ENCODE results near the gene ENO2. TPM values are rescaled to one million over a fixed set of nuclear protein-coding genes. Genes with fewer than 3 reads are reported as not detected.

The ENO2 gene
- total RNA-seq, 4 donors from 2014 or later: 13.0 to 25.3 (median 19.8) TPM

GRCh38 chr12:6947615-6948014 lies 33.2 kb downstream of the ENO2 start:
- 85 to 89% methylated on average over 8 of the region's 8 CpGs for WGBS, 2 donors
- TF ChIP-seq POLR2A (IDR thresholded peaks at IDR 0.05): no peak
- no peak for TF ChIP-seq CTCF (IDR thresholded peaks at IDR 0.05)
- no peak overlapping the region for H3K4me3 ChIP-seq (replicated peaks in 1 of 3)
- H3K36me3 ChIP-seq: no peaks in the 10 kb centered on the region
- H3K9me3 ChIP-seq: no peaks in the 10 kb centered on the region
- intact Hi-C loops (cut with DNase I): loop anchor here (2.0 to 5.0 kb wide), 3 partner anchors 15 to 165 kb away; partner anchors contain the start of gene C1R
- peaks cover 19 to 32% of the 10 kb centered on the region in 2 donors for H3K4me1 ChIP-seq
- H3K27ac ChIP-seq: no peak overlapping the region
- no peak for DNase-seq
- no peaks in the 10 kb centered on the region for H3K27me3 ChIP-seq

DNA sequence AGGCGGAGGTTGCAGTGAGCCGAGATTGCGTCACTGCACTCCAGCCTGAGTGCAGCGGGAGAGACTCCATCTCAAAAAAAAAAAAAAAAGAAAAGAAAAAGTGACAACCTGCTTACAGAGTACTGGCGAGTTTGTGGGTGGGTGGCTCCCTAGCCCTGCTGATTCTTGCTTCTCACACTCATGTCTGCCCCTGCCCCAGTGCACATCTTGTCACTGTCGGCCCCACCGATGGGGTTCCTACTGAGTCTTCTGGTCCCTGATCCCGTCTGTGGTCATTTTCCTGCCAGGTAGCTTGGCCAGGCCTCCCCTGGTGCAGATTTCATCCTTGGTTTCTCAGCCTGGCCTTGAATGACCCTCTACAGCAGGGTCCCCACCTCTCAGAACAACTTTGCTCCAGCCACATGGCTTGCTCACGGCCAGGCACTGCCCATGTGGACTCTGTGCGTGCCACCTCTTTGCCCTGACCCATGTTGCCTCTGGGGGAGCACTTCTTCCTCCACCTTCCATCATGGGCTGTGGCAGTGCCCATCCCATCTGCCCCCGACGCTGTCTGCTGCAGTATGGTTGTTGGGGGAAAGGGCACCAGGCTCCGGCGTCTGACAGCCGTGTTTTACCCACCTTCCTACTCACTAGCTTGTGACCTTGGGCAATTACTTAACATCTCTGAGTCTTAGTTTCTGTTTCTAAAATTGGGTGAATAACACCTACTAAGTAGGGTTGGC lies 34.7 kb downstream of the ENO2 start:
- no peak for TF ChIP-seq POLR2A (IDR thresholded peaks at IDR 0.05)
- TF ChIP-seq CTCF (IDR thresholded peaks at IDR 0.05): no peak
- Histone ChIP-seq H3K4me1 (peaks cover 11 to 28% of the 10 kb centered on the region in 2 donors), H3K4me3 (replicated peaks in 1 of 3) (no peak overlapping the region), H3K9me3 (no peaks in the 10 kb centered on the region), H3K27me3 (no peaks in the 10 kb centered on the region), H3K36me3 (no peaks in the 10 kb centered on the region), H3K27ac (no peak overlapping the region)
- no peak for DNase-seq
- WGBS, 2 donors: 88 to 92% methylated on average over 15 of the region's 15 CpGs
- intact Hi-C loops (cut with DNase I): loop anchor here (5.0 kb wide), 2 partner anchors 143 to 163 kb away; partner anchors contain the start of gene C1R

DNA sequence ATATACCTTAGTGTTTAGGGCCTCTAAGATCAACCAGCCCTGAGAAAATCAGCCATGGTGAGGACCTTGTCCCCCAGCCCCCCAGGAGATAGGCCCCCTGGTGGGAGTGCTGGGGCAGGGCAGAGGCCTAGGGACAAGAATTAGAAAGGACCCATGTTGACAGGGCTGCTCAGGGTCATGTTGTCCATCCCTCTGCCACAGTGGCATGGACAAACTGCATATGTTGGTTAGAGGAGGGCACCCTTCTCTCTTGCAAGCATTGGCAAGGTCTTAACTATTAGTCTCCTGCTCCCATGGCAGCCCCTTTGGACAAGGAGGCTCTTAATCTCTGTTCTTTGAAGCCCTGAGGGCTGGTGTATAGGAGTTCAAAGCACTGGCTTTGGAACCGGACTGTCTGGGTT lies 36.0 kb downstream of the ENO2 start:
- 89 to 100% methylated on average over 1 of the region's 1 CpG for WGBS, 2 donors
- no peaks in the 10 kb centered on the region for H3K36me3 ChIP-seq
- H3K4me3 ChIP-seq (replicated peaks in 1 of 3): no peak overlapping the region
- peaks cover 7 to 21% of the 10 kb centered on the region in 2 donors for H3K4me1 ChIP-seq
- no peak overlapping the region for H3K27ac ChIP-seq
- H3K9me3 ChIP-seq: no peaks in the 10 kb centered on the region
- TF ChIP-seq CTCF (IDR thresholded peaks at IDR 0.05) (no peak), POLR2A (IDR thresholded peaks at IDR 0.05) (no peak)
- no peaks in the 10 kb centered on the region for H3K27me3 ChIP-seq
- no peak for DNase-seq
- intact Hi-C loops (cut with DNase I): no loop called here

- Histone ChIP-seq H3K36me3 (no peaks in the 10 kb centered on the region), H3K27ac (peak within 1 kb of the TSS in 1 of 3 donors; percentile 14), H3K4me1 (peaks cover 1 to 15% of the 10 kb centered on the region in 2 donors), H3K9me3 (no peaks in the 10 kb centered on the region), H3K27me3 (no peaks in the 10 kb centered on the region), H3K4me3 (replicated peaks in 1 of 3) (no peak within 1 kb of the TSS)
- no peak for DNase-seq
- intact Hi-C loops (cut with DNase I): no loop called here
- TF ChIP-seq POLR2A (IDR thresholded peaks at IDR 0.05) (no peak), CTCF (IDR thresholded peaks at IDR 0.05) (no peak)
- whole genome bisulfite sequencing, 2 donors: 78 to 85% methylated on average over 17 to 19 of the region's 25 CpGs
Observed at GRCh38 chr12:6950811-6951540, 36.6 kb downstream of the ENO2 start, which contains the start of gene PTPN6. Gene PTPN6 (plus strand): TSS chr12:6951356. CDS start chr12:6951513, 157 bp downstream.

All from thyroid gland (tissue), 4 donors.